Mesendoderm (in vitro differentiated cells): ENCODE data around the gene UBR3.
A peak's percentile ranks its signal among the peaks of the same experiment; 100 is the strongest.

Source experiments
- DNase-seq: peaks from one replicate; pipeline ENCODE4 v3.0.0; 2013
- H2AK5ac ChIP-seq: 2 replicates; pipeline ENCODE4 v1.6.1; 2013; ENCODE audit warnings: low read length, inconsistent platforms
- H2BK120ac ChIP-seq: 2 replicates; pipeline ENCODE4 v1.6.1; 2013; ENCODE audit warnings: low read depth, mild to moderate bottlenecking, low read length, moderate library complexity, mixed read lengths
- H2BK15ac ChIP-seq: replicated peaks from 2 replicates; pipeline ENCODE4 v1.6.1; 2013; ENCODE audit warnings: low read depth, mild to moderate bottlenecking, moderate library complexity
- H2BK5ac ChIP-seq: 2 replicates; pipeline ENCODE4 v1.6.1; 2013; ENCODE audit warnings: low read length, inconsistent platforms
- H3K18ac ChIP-seq: 2 replicates; pipeline ENCODE4 v1.6.1; 2013; ENCODE audit warnings: mild to moderate bottlenecking, low read length, mixed read lengths
- H3K23ac ChIP-seq: one replicate; pipeline ENCODE4 v1.6.1; 2013; ENCODE audit warnings: low read length
- H3K27ac ChIP-seq: 2 replicates; pipeline ENCODE4 v1.5.1; 2013; ENCODE audit warnings: low read depth, mild to moderate bottlenecking, inconsistent platforms, low read length, moderate library complexity
- H3K27me3 ChIP-seq: 2 replicates; pipeline ENCODE4 v1.6.1; 2013; ENCODE audit warnings: low read length, control low read depth, mild to moderate bottlenecking, inconsistent platforms; ENCODE audit not compliant: insufficient read depth, poor library complexity
- H3K36me3 ChIP-seq: 2 replicates; pipeline ENCODE4 v1.6.1; 2013; ENCODE audit warnings: low read length, inconsistent platforms; ENCODE audit not compliant: control insufficient read depth, insufficient read depth
- H3K4ac ChIP-seq: one replicate; pipeline ENCODE4 v1.6.1; 2013; ENCODE audit warnings: low read depth, mild to moderate bottlenecking, low read length, moderate library complexity
- H3K4me1 ChIP-seq: 2 replicates; pipeline ENCODE4 v1.6.1; 2013; ENCODE audit warnings: low read depth, low read length, inconsistent platforms; ENCODE audit not compliant: control insufficient read depth
- H3K4me2 ChIP-seq: 2 replicates; pipeline ENCODE4 v1.6.1; 2013; ENCODE audit warnings: low read length
- H3K4me3 ChIP-seq: 2 replicates; pipeline ENCODE4 v1.5.1; 2013; ENCODE audit warnings: mild to moderate bottlenecking, low read length
- H3K56ac ChIP-seq: one replicate; pipeline ENCODE4 v1.6.1; 2013; ENCODE audit warnings: low read length
- H3K79me1 ChIP-seq: 2 replicates; pipeline ENCODE4 v1.6.1; 2013; ENCODE audit warnings: low read length, inconsistent platforms
- H3K79me2 ChIP-seq: 2 replicates; pipeline ENCODE4 v1.6.1; 2013; ENCODE audit warnings: mild to moderate bottlenecking, low read length; ENCODE audit not compliant: control insufficient read depth, insufficient read depth
- H3K9ac ChIP-seq: 2 replicates; pipeline ENCODE4 v1.6.1; 2013; ENCODE audit warnings: low read length, inconsistent platforms
- H4K5ac ChIP-seq: one replicate; pipeline ENCODE4 v1.6.1; 2013; ENCODE audit warnings: low read length
- H4K8ac ChIP-seq: one replicate; pipeline ENCODE4 v1.6.1; 2013; ENCODE audit warnings: low read depth, mild to moderate bottlenecking, control low read depth, low read length, moderate library complexity
- WGBS: extraction: QIAGEN DNeasy Blood & Tissue Kit; methylation state at CpG from one replicate; pipeline ENCODE4 v1.1.7; 2013; ENCODE audit warnings: low lambda C conversion rate, missing lambda C conversion rate; ENCODE audit not compliant: insufficient coverage; ENCODE audit errors: extremely low coverage; 5-methylcytosine and 5-hydroxymethylcytosine counted together

UBR3 gene

DNA sequence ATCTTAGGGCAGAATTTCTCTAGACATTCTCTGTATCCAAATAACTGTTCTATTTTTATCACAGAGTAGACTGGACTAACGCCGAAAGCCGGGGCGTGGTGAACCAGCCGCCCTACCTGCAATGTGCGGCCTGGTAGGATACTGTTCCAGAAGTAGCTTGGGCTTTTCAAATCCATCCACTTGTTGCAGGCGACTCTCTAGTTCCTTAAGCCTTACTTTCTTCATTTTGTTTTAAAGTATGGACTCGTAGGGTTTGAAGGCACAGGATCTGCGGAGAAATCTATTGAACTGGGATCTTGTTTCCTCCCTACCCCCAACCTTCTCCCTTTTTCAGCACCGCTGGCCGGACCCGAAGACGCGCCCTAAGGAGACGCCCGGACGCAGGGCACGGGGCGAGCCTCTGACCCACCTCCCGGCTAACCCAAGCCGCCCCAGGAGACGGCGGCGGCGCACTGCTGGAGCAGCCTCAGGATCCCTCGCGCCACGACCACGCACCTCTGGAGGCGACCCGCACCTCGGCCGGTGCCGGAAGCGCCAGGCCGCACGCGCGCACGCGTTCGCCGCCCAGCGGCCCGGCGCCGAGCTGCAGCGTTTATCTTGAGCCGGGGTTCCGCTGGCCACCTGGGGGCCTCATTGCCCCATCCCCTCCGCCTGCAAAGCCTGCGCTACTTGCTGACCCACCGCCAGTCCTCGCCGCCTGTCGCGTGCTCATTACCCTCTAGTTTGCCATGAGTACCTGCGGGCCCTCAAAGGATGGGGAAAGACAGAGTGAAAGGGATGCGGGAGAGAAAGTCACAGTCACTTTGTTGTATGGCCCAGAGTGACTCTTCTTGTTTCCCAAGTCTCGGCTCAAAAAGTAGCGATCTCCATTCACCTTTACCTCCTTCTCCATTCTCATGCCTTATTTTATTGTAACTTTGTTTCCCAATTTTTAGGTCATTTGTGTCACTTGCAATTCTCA, 2.6 kb upstream of the UBR3 start, which contains the start of gene METTL5:
Gene METTL5, minus strand, starts transcription at position 533 of the 961 bp plus-strand sequence. Its CDS starts 308 bp downstream, at position 225.
- H3K4me3 ChIP-seq: peak within 1 kb of the TSS; percentile 77
- H4K8ac ChIP-seq: peak within 1 kb of the TSS; percentile 87
- H2BK5ac ChIP-seq: peak within 1 kb of the TSS; percentile 73
- peaks cover 6% of the 10 kb centered on the region for H3K4me1 ChIP-seq
- H3K27me3 ChIP-seq: no peaks in the 10 kb centered on the region
- no peak within 1 kb of the TSS for H2BK15ac ChIP-seq
- H3K4me2 ChIP-seq: peak within 1 kb of the TSS; percentile 95
- peak within 1 kb of the TSS; percentile 98 for H3K23ac ChIP-seq
- H4K5ac ChIP-seq: peak within 1 kb of the TSS; percentile 84
- peak within 1 kb of the TSS; percentile 99 for H3K56ac ChIP-seq
- H2AK5ac ChIP-seq: no peak within 1 kb of the TSS
- no CpG with 5 or more reads among the region's 61 CpGs for WGBS
- no peaks in the 10 kb centered on the region for H3K36me3 ChIP-seq
- no peak within 1 kb of the TSS for H2BK120ac ChIP-seq
- H3K79me2 ChIP-seq: peaks cover 5% of the 10 kb centered on the region
- no peak within 1 kb of the TSS for H3K27ac ChIP-seq
- H3K4ac ChIP-seq: no peak within 1 kb of the TSS
- DNase-seq: peak; percentile 89
- peaks cover 8% of the 10 kb centered on the region for H3K79me1 ChIP-seq
- peak within 1 kb of the TSS; percentile 77 for H3K18ac ChIP-seq
- peak within 1 kb of the TSS; percentile 94 for H3K9ac ChIP-seq

DNA sequence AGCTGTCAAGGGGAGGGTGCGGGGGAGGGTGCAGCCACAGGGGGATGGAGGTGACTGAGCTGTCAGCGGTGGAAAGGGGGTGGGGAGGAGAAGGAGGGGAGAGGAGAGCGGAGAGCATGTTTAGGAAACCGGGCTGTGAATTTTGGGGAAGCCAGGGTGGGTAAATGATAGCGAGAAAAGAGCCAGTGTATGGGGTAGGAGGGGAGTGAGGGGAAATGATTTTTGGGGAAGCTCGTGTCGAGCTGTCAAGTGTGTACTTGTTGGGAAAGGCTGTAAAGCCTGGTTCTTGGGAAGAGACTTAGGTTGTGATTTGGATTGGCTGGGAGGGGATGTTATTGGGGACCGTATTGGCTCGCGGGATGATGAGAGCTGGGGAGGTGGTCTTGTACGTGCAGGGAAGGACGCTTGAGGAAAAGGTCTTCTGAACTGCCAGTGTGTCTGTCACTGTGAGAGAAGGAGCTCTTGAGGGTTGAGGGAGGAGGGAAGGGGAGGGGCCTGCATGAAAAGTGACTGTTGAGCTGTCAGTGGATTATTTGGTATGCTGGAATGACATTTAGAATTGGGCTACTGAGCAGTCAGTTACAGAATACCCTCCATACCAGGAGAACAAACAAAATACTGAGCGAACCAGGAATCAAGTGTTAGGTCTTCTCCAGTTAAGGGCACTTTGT, 1.0 kb downstream of the UBR3 start:
- Histone ChIP-seq H3K27me3 (no peaks in the 10 kb centered on the region), H3K9ac (peak overlapping the region; percentile 88), H3K56ac (peak overlapping the region; percentile 93), H3K27ac (no peak overlapping the region), H3K18ac (no peak overlapping the region), H3K36me3 (no peaks in the 10 kb centered on the region), H4K5ac (no peak overlapping the region), H4K8ac (no peak overlapping the region), H3K4me3 (peak overlapping the region; percentile 50), H3K4me1 (peaks cover 6% of the 10 kb centered on the region), H3K4ac (no peak overlapping the region), H3K4me2 (peak overlapping the region; percentile 89), H3K79me1 (peaks cover 10% of the 10 kb centered on the region), H2BK5ac (no peak overlapping the region), H2AK5ac (no peak overlapping the region), H3K79me2 (peaks cover 5% of the 10 kb centered on the region), H2BK15ac (no peak overlapping the region), H3K23ac (no peak overlapping the region), H2BK120ac (no peak overlapping the region)
- DNase-seq: peak; percentile 73
- WGBS: no CpG with 5 or more reads among the region's 13 CpGs

DNA sequence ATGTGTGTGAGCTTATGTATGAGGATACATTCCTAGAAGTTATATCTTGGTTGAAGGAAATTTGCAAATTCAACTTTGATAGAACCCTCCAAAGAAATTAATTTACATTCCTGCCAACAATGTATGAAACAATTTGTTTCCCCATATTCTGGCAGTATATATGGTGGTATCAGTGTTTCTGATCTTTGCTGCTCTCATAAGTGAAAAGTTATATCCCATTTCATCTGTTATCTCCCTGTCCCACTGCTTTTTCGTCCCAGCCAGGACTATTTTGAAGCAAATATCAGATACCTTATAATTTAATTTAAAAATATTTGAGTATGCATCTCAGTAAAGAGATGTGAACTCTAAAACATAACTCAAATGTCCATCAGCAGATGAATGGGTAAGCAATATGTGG, 7.1 kb downstream of the UBR3 start:
- Histone ChIP-seq H3K4me2 (no peak overlapping the region), H3K4me1 (no peaks in the 10 kb centered on the region), H3K36me3 (no peaks in the 10 kb centered on the region), H3K27ac (no peak overlapping the region), H2AK5ac (no peak overlapping the region), H3K9ac (no peak overlapping the region), H2BK15ac (no peak overlapping the region), H3K79me2 (peaks cover 1% of the 10 kb centered on the region), H3K4ac (no peak overlapping the region), H3K56ac (no peak overlapping the region), H3K18ac (no peak overlapping the region), H2BK120ac (no peak overlapping the region), H3K27me3 (no peaks in the 10 kb centered on the region), H4K5ac (no peak overlapping the region), H3K79me1 (peaks cover 4% of the 10 kb centered on the region), H3K4me3 (no peak overlapping the region), H4K8ac (no peak overlapping the region), H2BK5ac (no peak overlapping the region), H3K23ac (no peak overlapping the region)
- no peak for DNase-seq
- WGBS: no CpG with 5 or more reads among the region's 1 CpG

DNA sequence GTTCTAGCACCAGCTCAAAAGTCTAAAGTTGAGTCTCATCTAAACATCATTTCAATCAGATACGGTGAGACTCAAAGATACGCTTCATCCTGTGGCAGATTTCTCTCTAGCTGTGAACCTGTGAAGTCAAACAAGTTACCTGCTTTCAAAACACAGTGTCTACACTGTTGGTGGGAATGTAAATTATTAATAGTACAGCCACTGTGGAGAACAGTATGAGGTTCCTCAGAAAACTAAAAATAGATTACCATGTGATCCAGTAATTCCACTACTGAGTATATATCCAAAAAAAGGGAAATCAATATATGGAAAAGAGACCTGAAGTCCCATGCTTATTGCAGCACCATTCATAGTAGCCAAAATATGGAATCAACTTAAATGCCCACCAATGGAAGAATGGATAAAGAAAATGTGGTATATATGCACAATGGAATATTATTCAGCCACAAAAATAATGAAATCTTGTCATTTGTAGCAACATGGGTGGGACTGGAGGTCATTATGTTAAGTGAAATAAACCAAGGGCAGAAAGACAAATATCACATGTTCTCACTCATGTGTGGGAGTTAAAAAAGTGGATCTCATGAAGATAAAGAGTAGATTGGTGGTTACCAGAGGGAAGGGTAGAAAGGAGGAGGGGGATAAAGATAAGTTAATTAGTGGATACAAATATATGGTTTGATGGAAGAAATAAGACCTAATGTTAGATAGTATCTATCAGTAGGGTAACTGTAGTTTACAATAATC, 11.7 kb downstream of the UBR3 start:
- Histone ChIP-seq H3K4ac (no peak overlapping the region), H3K4me2 (no peak overlapping the region), H3K27me3 (no peaks in the 10 kb centered on the region), H3K18ac (no peak overlapping the region), H2BK5ac (no peak overlapping the region), H4K5ac (no peak overlapping the region), H3K4me3 (no peak overlapping the region), H2BK120ac (no peak overlapping the region), H3K9ac (no peak overlapping the region), H3K79me2 (peaks cover 1% of the 10 kb centered on the region), H2BK15ac (no peak overlapping the region), H3K23ac (no peak overlapping the region), H4K8ac (no peak overlapping the region), H3K27ac (no peak overlapping the region), H3K36me3 (no peaks in the 10 kb centered on the region), H3K79me1 (peaks cover 9% of the 10 kb centered on the region), H2AK5ac (no peak overlapping the region), H3K4me1 (no peaks in the 10 kb centered on the region), H3K56ac (no peak overlapping the region)
- WGBS: no CpG with 5 or more reads among the region's 2 CpGs
- DNase-seq: no peak

DNA sequence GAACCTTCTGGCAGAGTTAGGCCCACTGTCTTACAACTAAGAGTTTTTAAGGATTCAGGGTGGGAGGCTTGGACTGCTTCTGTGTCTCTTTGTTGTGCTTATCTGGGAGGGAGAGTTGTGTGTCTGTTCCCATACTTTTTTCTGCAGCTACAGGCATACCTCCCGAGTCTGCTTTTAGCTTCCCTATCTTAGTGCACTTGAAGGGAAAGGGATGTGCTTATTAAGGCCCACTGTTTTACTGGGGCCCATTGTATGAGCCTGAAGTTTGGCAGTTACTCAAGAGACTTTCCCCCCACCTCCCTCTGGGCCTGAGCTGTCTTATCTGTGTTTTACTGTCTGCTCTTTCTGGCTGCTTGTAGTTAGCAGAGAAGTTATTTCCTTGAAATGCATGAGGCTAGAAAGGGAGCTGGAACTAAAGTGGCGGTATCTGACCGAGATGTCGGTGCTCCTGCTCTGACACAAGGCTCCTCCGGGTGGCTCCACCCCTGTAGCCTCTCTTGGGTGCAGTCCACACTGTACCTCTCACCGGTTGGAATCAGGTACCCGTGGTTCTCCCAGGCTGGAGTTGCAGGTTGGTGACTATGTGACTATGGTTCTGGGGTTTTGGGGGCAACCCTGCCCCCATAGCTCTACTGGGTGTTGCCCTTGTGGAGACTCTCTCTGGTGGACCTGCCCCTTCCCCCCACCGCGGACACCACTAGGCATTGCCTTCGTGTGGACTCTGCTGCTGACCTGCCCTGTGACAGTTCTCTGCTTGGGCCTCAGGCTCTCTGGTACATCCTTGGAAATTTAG, 12.9 kb downstream of the UBR3 start:
- no peak overlapping the region for H3K27ac ChIP-seq
- WGBS: no CpG with 5 or more reads among the region's 10 CpGs
- H2BK120ac ChIP-seq: no peak overlapping the region
- no peak overlapping the region for H3K4me2 ChIP-seq
- peak overlapping the region; percentile 15 for H3K56ac ChIP-seq
- H2AK5ac ChIP-seq: no peak overlapping the region
- H3K4ac ChIP-seq: no peak overlapping the region
- H2BK5ac ChIP-seq: no peak overlapping the region
- H2BK15ac ChIP-seq: no peak overlapping the region
- peaks cover 1% of the 10 kb centered on the region for H3K79me2 ChIP-seq
- no peaks in the 10 kb centered on the region for H3K4me1 ChIP-seq
- H3K79me1 ChIP-seq: peaks cover 9% of the 10 kb centered on the region
- no peak overlapping the region for H3K23ac ChIP-seq
- no peak overlapping the region for H4K5ac ChIP-seq
- H3K36me3 ChIP-seq: no peaks in the 10 kb centered on the region
- no peak overlapping the region for H3K4me3 ChIP-seq
- no peak overlapping the region for H4K8ac ChIP-seq
- H3K27me3 ChIP-seq: no peaks in the 10 kb centered on the region
- no peak overlapping the region for H3K9ac ChIP-seq
- no peak overlapping the region for H3K18ac ChIP-seq
- peak; percentile 35 for DNase-seq
